ENCODE data around the gene ASNS. TPM values are rescaled to one million over a fixed set of nuclear protein-coding genes. Genes with fewer than 3 reads are reported as not detected.

The ASNS gene
- total and polyA plus RNA-seq, 2 of the 8 experiments (the other 6 are each of a cell fraction or from before 2014, with no cell fraction given), result 32.2 to 150 TPM

- no peak for TF ChIP-seq SUZ12 (IDR thresholded peaks at IDR 0.05; ENCODE audit: low read length)
- TF ChIP-seq CBX5 (IDR thresholded peaks at IDR 0.05; ENCODE audit: low read depth, low read length), result no peak
- no peak for TF ChIP-seq ATF2 (IDR thresholded peaks at IDR 0.05; ENCODE audit: low read length)
- no peak for TF ChIP-seq SIN3A (conservative IDR thresholded peaks at IDR 0.05 in 1 of 2, IDR thresholded peaks at IDR 0.05 in 1 of 2; ENCODE audit: low read depth in 1 of 2, low read length in 2 of 2)
- no peak for TF ChIP-seq CREB1 (IDR thresholded peaks at IDR 0.05)
These were observed 7.1 kb downstream of the ASNS start (continued) for GRCh38 chr7:97865104-97865503.
